ENCODE measurements around the gene WIPF2.
A peak's percentile ranks its signal among the peaks of the same experiment; 100 is the strongest.

WIPF2 gene

GRCh38 chr17:40293363-40293762 is 74.3 kb downstream of the WIPF2 start (continued):
- no peak for TF ChIP-seq ZSCAN18 (tag by site-specific recombination; IDR thresholded peaks at IDR 0.05)
- TF ChIP-seq ZEB2 (tag by site-specific recombination; IDR thresholded peaks at IDR 0.05) = no peak

GRCh38 chr17:40295488-40296436 is 76.7 kb downstream of the WIPF2 start:
- H3K4me3 ChIP-seq (ENCODE audit: low read depth, low read length) = no peak overlapping the region
- H3K9me3 ChIP-seq (ENCODE audit: control insufficient read depth, insufficient read depth, low read depth, low read length) = no peaks in the 10 kb centered on the region
- POLR2A ChIA-PET = interaction anchor here (0.7 to 1.2 kb wide), 2 partner anchors 8 to 86 kb away, joined by 3 read pairs; no protein-coding TSS in a partner anchor
- TF ChIP-seq WT1 (tag by site-specific recombination; IDR thresholded peaks at IDR 0.05) (peak; percentile 71), ZFHX2 (tag by site-specific recombination; conservative IDR thresholded peaks at IDR 0.05) (no peak), PRDM6 (tag by site-specific recombination; IDR thresholded peaks at IDR 0.05) (peak; percentile 57), FEZF1 (tag by site-specific recombination; IDR thresholded peaks at IDR 0.05) (peak; percentile 25; the same call in 1 of the 2 replicates), ZNF501 (tag by site-specific recombination; IDR thresholded peaks at IDR 0.05) (no peak), ZNF423 (tag by site-specific recombination; IDR thresholded peaks at IDR 0.05) (peak; percentile 72; the same call in 1 of the 2 replicates), ZNF548 (tag by site-specific recombination; IDR thresholded peaks at IDR 0.05) (no peak), SP7 (tag by site-specific recombination; IDR thresholded peaks at IDR 0.05) (0 out of 2 replicates have a peak, but pooled peaks have one; percentile 25), ZIC2 (tag by site-specific recombination; IDR thresholded peaks at IDR 0.05) (peak; percentile 100), ZNF600 (tag by site-specific recombination; IDR thresholded peaks at IDR 0.05) (0 out of 2 replicates have a peak, but pooled peaks have one; percentile 11), ZNF155 (tag by site-specific recombination; IDR thresholded peaks at IDR 0.05) (no peak)
- no peak overlapping the region for H3K27ac ChIP-seq (ENCODE audit: extremely low read depth, low read depth, low read length)
- CTCF ChIA-PET = interaction anchor here (0.7 to 6.7 kb wide), 13 partner anchors 9 to 264 kb away, joined by 3 to 55 read pairs (median 4); partner anchors contain the start of gene WIPF2
- H3K36me3 ChIP-seq (ENCODE audit: control insufficient read depth in 2 of 2, insufficient read depth in 1 of 2, low read length in 2 of 2) = peaks cover 94 to 97% of the 10 kb centered on the region in 2 experiments
- H3K4me1 ChIP-seq (ENCODE audit: control insufficient read depth, insufficient read depth, low read length) = no peaks in the 10 kb centered on the region

GRCh38 chr17:40297511-40297910 is 78.4 kb downstream of the WIPF2 start:
- no peak overlapping the region for H3K4me3 ChIP-seq (ENCODE audit: low read depth, low read length)
- H3K36me3 ChIP-seq (ENCODE audit: control insufficient read depth in 2 of 2, insufficient read depth in 1 of 2, low read length in 2 of 2) = peaks cover 96 to 100% of the 10 kb centered on the region in 2 experiments
- CTCF ChIA-PET = interaction anchor here (0.5 to 16.6 kb wide), 5 partner anchors 20 to 95 kb away, joined by 3 to 453 read pairs (median 6); partner anchors contain the start of gene GJD3
- no peak overlapping the region for H3K27ac ChIP-seq (ENCODE audit: extremely low read depth, low read depth, low read length)
- no peaks in the 10 kb centered on the region for H3K4me1 ChIP-seq (ENCODE audit: control insufficient read depth, insufficient read depth, low read length)
- no peaks in the 10 kb centered on the region for H3K9me3 ChIP-seq (ENCODE audit: control insufficient read depth, insufficient read depth, low read depth, low read length)
- POLR2A ChIA-PET = interaction anchor here (1.1 to 1.2 kb wide), 2 partner anchors 9 to 12 kb away, joined by 3 to 4 read pairs; partner anchors contain the start of gene RARA
- no peak for TF ChIP-seq ZBTB8A (tag by site-specific recombination; IDR thresholded peaks at IDR 0.05)
- TF ChIP-seq ZNF19 (tag by site-specific recombination; IDR thresholded peaks at IDR 0.05; ENCODE audit: low read depth) = no peak
- no peak for TF ChIP-seq ZNF302 (tag by site-specific recombination; IDR thresholded peaks at IDR 0.05; ENCODE audit: low read depth)
- TF ChIP-seq ZNF558 (tag by site-specific recombination; IDR thresholded peaks at IDR 0.05) = no peak
- no peak for TF ChIP-seq GFI1B (tag by site-specific recombination; IDR thresholded peaks at IDR 0.05)
- no peak for TF ChIP-seq SETDB1 (IDR thresholded peaks at IDR 0.05; ENCODE audit: insufficient read length, low read length)
- TF ChIP-seq KLF8 (tag by site-specific recombination; IDR thresholded peaks at IDR 0.05) = no peak
- no peak for TF ChIP-seq ZNF692 (tag by site-specific recombination; IDR thresholded peaks at IDR 0.05)
- no peak for TF ChIP-seq ZSCAN30 (tag by site-specific recombination; IDR thresholded peaks at IDR 0.05)
- no peak for TF ChIP-seq ZNF488 (tag by site-specific recombination; IDR thresholded peaks at IDR 0.05)
- no peak for TF ChIP-seq ZNF280D (tag by site-specific recombination; IDR thresholded peaks at IDR 0.05)
